Endometrial microvascular endothelial cells (primary cell): ENCODE data around the gene MAP3K9. TPM values are rescaled to one million over a fixed set of nuclear protein-coding genes. Genes with fewer than 3 reads are reported as not detected.
"Not testable (repeated sequence)": the region's sequence is repeated elsewhere in the genome, so short reads cannot be mapped to it uniquely, and the experiment has no call there.

Source experiments
- in situ Hi-C: cut with HindIII; loops from 2 replicates; pipeline ENCODE4 v1.10.0; 2017; ENCODE audit warnings: low sequenced_read_pairs, low pct_unique_long_range_greater_than_20kb; ENCODE audit errors: inconsistent ontology term
- total RNA-seq: library from RNA; depleted of rRNA; stranded (reverse); fragments of >200 nt; gene quantifications from one replicate; pipeline ENCODE4 v1.2.3, GENCODE V29; 2015; ENCODE audit errors: inconsistent ontology term

MAP3K9 gene
- total RNA-seq, 1 donor from 2014 or later: not detected

DNA sequence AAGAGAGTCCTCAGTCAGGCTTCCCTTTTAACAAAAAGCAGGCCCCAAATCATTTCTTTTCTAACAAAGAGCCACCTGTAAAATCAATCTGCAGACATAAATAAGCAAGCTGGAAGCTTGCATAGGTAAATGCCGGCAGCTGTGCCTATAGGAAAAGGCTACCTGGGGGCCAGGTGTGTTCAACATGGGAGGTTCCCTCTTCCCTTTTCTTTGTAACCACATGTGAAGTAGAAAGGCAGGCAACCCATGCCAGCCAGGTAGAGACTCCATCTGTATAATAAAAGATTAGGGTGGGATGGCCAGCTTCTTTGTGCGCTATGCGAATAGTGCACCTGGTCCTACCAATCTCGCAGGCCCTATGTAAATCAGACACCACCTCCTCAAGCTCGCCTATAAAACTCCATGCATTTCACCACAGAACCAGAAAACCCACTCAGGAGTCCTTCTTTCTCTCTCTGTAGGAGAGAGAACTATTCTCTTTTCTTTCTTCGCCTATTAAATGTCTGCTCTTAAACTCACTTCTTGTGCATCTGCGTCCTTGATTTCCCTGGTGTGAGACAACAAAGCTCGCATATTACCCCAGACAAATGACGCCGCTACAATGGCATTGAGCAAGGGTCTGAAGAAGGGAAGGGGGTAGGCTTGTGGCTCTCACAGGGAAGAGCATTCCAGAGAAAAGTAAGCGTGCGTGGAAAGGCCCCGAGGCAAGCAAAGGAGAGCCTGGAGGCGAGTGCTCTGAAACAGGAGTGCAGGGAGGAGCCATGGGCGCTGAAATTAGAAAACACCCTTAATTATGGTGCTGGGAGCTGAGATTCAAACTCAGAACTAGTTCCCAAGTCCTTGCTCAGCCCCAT is 100.4 kb downstream of the MAP3K9 start:
- in situ Hi-C loops: no loop called here

- in situ Hi-C loops: no loop called here
Observed at GRCh38 chr14:70707138-70708038, 101.9 kb downstream of the MAP3K9 start.

- in situ Hi-C loops: no loop called here
Observed at GRCh38 chr14:70706177-70706576, 103.1 kb downstream of the MAP3K9 start.

DNA sequence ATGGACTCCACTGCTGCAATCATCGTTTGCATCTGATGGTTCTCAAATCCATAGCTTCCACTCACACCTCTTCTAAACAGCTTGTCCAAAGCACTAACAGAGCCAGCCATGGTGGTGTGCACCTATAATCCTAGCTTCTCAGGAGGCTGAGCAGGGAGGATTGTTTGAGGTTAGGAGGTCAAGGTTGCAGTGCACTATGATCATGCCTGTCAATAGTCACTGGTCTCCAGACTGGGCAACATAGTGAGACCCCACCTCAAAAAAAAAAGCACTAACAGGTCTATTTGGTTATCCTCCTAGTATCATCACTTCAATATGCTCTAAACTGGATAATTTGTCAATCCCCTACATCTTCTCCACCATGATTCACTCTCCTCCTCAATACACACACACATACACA is 104.4 kb downstream of the MAP3K9 start:
- in situ Hi-C loops: no loop called here

- in situ Hi-C loops: not testable (repeated sequence)
Observed at GRCh38 chr14:70703621-70704168, 105.6 kb downstream of the MAP3K9 start.

- in situ Hi-C loops: no loop called here
Observed at GRCh38 chr14:70702161-70702560, 107.2 kb downstream of the MAP3K9 start.

- in situ Hi-C loops: no loop called here
Observed at GRCh38 chr14:70701610-70702009, 107.7 kb downstream of the MAP3K9 start.

- in situ Hi-C loops: no loop called here
Observed at GRCh38 chr14:70700955-70701585, 108.2 kb downstream of the MAP3K9 start.

DNA sequence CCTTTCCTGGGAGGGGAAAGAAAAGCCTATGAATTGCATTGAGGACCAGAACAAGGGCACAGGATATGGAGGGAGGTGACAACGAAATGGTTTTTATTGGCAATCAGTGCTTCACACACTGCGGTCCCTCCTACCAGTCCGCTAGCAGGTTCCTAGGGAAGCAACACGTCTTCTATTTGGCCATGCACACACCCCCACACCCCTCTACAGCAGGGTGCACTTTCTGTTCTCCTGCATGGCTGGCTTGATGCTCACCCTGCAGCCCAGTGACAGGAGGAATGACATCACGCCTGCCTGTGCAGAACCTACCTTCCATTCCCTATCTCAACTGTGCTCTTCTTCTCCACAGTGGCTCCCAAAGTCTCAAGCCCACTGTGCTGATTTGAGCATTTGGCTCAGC is 109.7 kb downstream of the MAP3K9 start:
- in situ Hi-C loops: loop anchor here (10.0 kb wide), 1 partner anchor 55 kb away; the partner anchor contains the start of gene TTC9

DNA sequence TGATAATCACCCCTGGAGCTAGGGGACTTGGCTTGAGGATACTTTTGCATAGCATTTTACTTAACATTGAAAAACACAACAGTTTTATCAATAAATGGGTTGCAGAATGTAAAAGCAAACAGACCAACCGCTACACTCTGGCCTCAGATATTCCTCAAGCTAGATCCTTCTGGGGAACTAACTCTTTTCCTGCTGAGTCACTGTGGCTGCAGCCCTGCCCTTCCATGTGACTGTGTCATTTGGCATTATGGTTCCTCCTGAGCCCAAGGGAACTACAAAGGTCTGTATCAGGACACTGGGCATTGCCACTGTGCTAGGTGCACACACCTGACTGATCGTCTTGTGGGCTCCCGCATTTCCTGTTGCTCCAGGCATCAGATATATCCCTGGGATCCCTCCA is 111.0 kb downstream of the MAP3K9 start:
- in situ Hi-C loops: loop anchor here (10.0 kb wide), 1 partner anchor 53 kb away; the partner anchor contains the start of gene TTC9

DNA sequence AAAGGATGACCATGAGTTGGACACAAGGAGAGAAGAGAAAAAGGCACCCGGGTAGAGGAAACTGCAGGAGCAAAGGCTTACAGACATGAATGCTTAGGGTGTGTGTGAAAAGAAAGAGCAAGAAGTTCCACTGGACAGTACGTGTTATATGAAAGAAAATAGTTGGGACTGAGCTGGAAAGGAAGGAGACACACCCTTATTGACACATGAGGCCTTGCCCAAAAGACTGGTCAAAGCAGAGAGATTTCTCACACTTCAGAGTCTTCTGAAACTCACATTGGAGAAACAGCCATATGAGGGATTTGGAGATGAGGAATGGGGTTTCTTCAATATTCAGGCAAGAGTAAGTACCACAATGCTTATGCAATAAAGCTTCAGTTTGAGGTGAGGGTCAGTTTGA is 111.6 kb downstream of the MAP3K9 start:
- in situ Hi-C loops: loop anchor here (10.0 kb wide), 1 partner anchor 53 kb away; the partner anchor contains the start of gene TTC9

DNA sequence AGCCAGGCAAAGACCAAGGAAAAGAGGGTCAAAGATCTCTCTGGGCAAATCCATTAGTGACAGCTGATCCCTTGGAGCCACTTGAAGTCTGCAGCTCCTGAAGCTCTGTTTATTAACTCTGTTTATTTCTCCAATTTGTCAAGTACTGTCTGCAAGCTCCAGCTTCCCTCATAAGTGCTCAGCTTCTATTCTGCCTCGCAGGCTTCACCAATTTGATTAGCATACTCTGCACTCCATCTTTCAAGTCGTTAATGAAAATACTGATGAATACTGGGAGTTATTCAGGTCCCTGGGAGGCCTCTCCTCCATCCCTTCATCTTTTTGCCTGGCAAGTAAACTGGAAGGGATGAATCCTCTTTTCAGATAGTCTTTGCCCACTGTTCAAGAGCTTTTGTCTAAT is 113.3 kb downstream of the MAP3K9 start:
- in situ Hi-C loops: loop anchor here (10.0 kb wide), 1 partner anchor 51 kb away; the partner anchor contains the start of gene TTC9

DNA sequence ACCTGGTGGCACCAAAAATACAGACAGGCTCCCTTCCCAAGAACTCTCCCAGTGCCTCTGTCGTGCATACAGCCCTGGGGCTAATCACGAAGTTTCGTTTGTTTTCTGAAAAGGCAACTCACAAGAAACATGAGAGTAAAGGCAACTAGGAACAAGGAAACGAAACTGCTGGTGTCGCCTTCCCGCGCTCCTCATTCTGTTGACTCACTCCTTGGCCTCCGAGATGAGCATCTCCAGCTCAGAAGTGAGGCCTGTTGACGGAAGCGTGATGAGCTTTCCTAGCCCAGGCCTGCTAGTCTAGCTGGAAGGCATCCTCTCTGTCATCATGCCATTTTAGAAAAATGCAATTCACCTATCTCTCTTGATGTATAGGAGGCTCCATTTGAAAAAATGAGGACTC is 117.1 kb downstream of the MAP3K9 start:
- in situ Hi-C loops: loop anchor here (10.0 kb wide), 1 partner anchor 47 kb away; the partner anchor contains the start of gene TTC9

GRCh38 chr14:70685474-70686197 is 123.7 kb downstream of the MAP3K9 start:
- in situ Hi-C loops: no loop called here

DNA sequence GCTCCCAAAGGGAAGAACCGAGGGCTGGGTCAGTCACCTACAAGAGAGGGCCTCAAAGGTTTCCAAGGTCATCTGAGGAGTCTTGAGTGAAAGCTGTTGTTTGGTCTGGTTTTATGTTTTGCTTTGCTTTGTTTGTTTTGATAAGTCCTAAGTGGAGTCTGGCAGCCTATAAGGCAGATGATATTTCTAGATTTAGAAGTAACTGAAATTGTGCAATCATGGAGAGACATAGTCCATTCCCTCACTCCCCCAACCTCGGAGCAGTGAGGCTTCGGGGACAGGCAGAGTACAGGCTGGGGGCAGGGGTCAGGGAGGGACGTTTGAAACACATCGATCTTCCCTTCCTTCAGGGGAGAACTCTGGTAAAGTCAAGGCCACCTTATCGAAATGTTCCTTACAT is 125.3 kb downstream of the MAP3K9 start:
- in situ Hi-C loops: no loop called here

GRCh38 chr14:70680748-70681147 is 128.6 kb downstream of the MAP3K9 start:
- in situ Hi-C loops: no loop called here

- in situ Hi-C loops: no loop called here
Observed at GRCh38 chr14:70677341-70677740, 132.0 kb downstream of the MAP3K9 start.
